ENCODE results near the gene DDX17. TPM values are rescaled to one million over a fixed set of nuclear protein-coding genes. Genes with fewer than 3 reads are reported as not detected.

The DDX17 gene
- total RNA-seq, 2 experiments from 2014 or later = 254 to 256 TPM

GRCh38 chr22:38464992-38465672 lies 41.0 kb downstream of the DDX17 start:
- H3K27ac Mint-ChIP-seq = no peak overlapping the region
- H3K27me3 Mint-ChIP-seq = peaks cover 79% of the 10 kb centered on the region
- DNase-seq = no peak
- no peak overlapping the region for H3K4me3 Mint-ChIP-seq
- H3K36me3 Mint-ChIP-seq = no peaks in the 10 kb centered on the region
- peaks cover 8% of the 10 kb centered on the region for H3K4me1 Mint-ChIP-seq
- no peaks in the 10 kb centered on the region for H3K9me3 Mint-ChIP-seq

- Mint-ChIP-seq H3K27me3 (peaks cover 85% of the 10 kb centered on the region), H3K4me3 (no peak overlapping the region), H3K4me1 (peaks cover 8% of the 10 kb centered on the region), H3K36me3 (no peaks in the 10 kb centered on the region), H3K9me3 (no peaks in the 10 kb centered on the region), H3K27ac (no peak overlapping the region)
- DNase-seq = no peak
These were observed 42.9 kb downstream of the DDX17 start for GRCh38 chr22:38462960-38463784.

GRCh38 chr22:38461414-38462081 lies 44.6 kb downstream of the DDX17 start:
- DNase-seq = peak; percentile 77
- Mint-ChIP-seq H3K4me1 (peaks cover 1% of the 10 kb centered on the region), H3K27ac (no peak overlapping the region), H3K4me3 (no peak overlapping the region), H3K9me3 (no peaks in the 10 kb centered on the region), H3K36me3 (no peaks in the 10 kb centered on the region), H3K27me3 (peaks cover 91% of the 10 kb centered on the region)

GRCh38 chr22:38461057-38461413 lies 45.1 kb downstream of the DDX17 start:
- H3K4me3 Mint-ChIP-seq = no peak overlapping the region
- H3K27ac Mint-ChIP-seq = no peak overlapping the region
- H3K9me3 Mint-ChIP-seq = no peaks in the 10 kb centered on the region
- no peaks in the 10 kb centered on the region for H3K36me3 Mint-ChIP-seq
- H3K4me1 Mint-ChIP-seq = peaks cover 1% of the 10 kb centered on the region
- H3K27me3 Mint-ChIP-seq = peaks cover 91% of the 10 kb centered on the region
- DNase-seq = no peak

- Mint-ChIP-seq H3K4me3 (no peak overlapping the region), H3K27me3 (peaks cover 86% of the 10 kb centered on the region), H3K4me1 (peaks cover 1% of the 10 kb centered on the region), H3K36me3 (no peaks in the 10 kb centered on the region), H3K27ac (no peak overlapping the region), H3K9me3 (no peaks in the 10 kb centered on the region)
- no peak for DNase-seq
These were observed 45.7 kb downstream of the DDX17 start for GRCh38 chr22:38460426-38460840.

GRCh38 chr22:38456841-38457699 lies 49.0 kb downstream of the DDX17 start:
- peak overlapping the region; percentile 51 for H3K4me3 Mint-ChIP-seq

GRCh38 chr22:38456272-38456835 lies 49.8 kb downstream of the DDX17 start:
- no peak overlapping the region for H3K27ac Mint-ChIP-seq

More at GRCh38 chr22:38456841-38457699, 49.0 kb downstream of the DDX17 start:
- peaks cover 76% of the 10 kb centered on the region for H3K27me3 Mint-ChIP-seq
- H3K27ac Mint-ChIP-seq = no peak overlapping the region
- no peaks in the 10 kb centered on the region for H3K36me3 Mint-ChIP-seq
- no peak for DNase-seq
- H3K9me3 Mint-ChIP-seq = no peaks in the 10 kb centered on the region
- peaks cover 5% of the 10 kb centered on the region for H3K4me1 Mint-ChIP-seq

GRCh38 chr22:38455530-38456271 lies 50.4 kb downstream of the DDX17 start:
- peak overlapping the region; percentile 15 for H3K4me3 Mint-ChIP-seq
- no peaks in the 10 kb centered on the region for H3K9me3 Mint-ChIP-seq
- no peak overlapping the region for H3K27ac Mint-ChIP-seq
- no peaks in the 10 kb centered on the region for H3K36me3 Mint-ChIP-seq
- peaks cover 73% of the 10 kb centered on the region for H3K27me3 Mint-ChIP-seq
- DNase-seq = peak; percentile 26
- H3K4me1 Mint-ChIP-seq = peaks cover 4% of the 10 kb centered on the region

More at GRCh38 chr22:38456272-38456835, 49.8 kb downstream of the DDX17 start:
- Mint-ChIP-seq H3K4me3 (peak overlapping the region; percentile 51), H3K9me3 (no peaks in the 10 kb centered on the region), H3K27me3 (peaks cover 74% of the 10 kb centered on the region), H3K36me3 (no peaks in the 10 kb centered on the region), H3K4me1 (peaks cover 4% of the 10 kb centered on the region)
- DNase-seq = no peak

- H3K4me1 Mint-ChIP-seq = peaks cover 4% of the 10 kb centered on the region
- no peak within 1 kb of the TSS for H3K27ac Mint-ChIP-seq
- peaks cover 73% of the 10 kb centered on the region for H3K27me3 Mint-ChIP-seq
- H3K9me3 Mint-ChIP-seq = no peaks in the 10 kb centered on the region
- H3K4me3 Mint-ChIP-seq = peak within 1 kb of the TSS; percentile 68
- no peak for DNase-seq
- no peaks in the 10 kb centered on the region for H3K36me3 Mint-ChIP-seq
These were observed 51.0 kb downstream of the DDX17 start, which contains the start of gene KCNJ4 for GRCh38 chr22:38455076-38455529. TSS of gene KCNJ4 (minus strand) at chr22:38455199. CDS start at chr22:38428132, 27,067 bp downstream.

GRCh38 chr22:38454353-38455075 lies 51.6 kb downstream of the DDX17 start:
- Mint-ChIP-seq H3K4me3 (peak overlapping the region; percentile 68), H3K36me3 (no peaks in the 10 kb centered on the region), H3K4me1 (peaks cover 4% of the 10 kb centered on the region), H3K27me3 (peaks cover 79% of the 10 kb centered on the region), H3K27ac (no peak overlapping the region), H3K9me3 (no peaks in the 10 kb centered on the region)
- DNase-seq = peak; percentile 19

GRCh38 chr22:38453996-38454352 lies 52.1 kb downstream of the DDX17 start:
- Mint-ChIP-seq H3K4me3 (peak overlapping the region; percentile 22), H3K4me1 (peaks cover 4% of the 10 kb centered on the region), H3K36me3 (no peaks in the 10 kb centered on the region), H3K27me3 (peaks cover 73% of the 10 kb centered on the region), H3K27ac (no peak overlapping the region), H3K9me3 (no peaks in the 10 kb centered on the region)
- no peak for DNase-seq

GRCh38 chr22:38453066-38453672 lies 52.9 kb downstream of the DDX17 start:
- H3K4me1 Mint-ChIP-seq = peaks cover 4% of the 10 kb centered on the region
- no peak overlapping the region for H3K27ac Mint-ChIP-seq
- no peaks in the 10 kb centered on the region for H3K36me3 Mint-ChIP-seq
- no peaks in the 10 kb centered on the region for H3K9me3 Mint-ChIP-seq
- DNase-seq = no peak
- H3K27me3 Mint-ChIP-seq = peaks cover 65% of the 10 kb centered on the region
- no peak overlapping the region for H3K4me3 Mint-ChIP-seq

Data from activated naive CD8-positive, alpha-beta T cell treated with anti-CD3 and anti-CD28 coated beads for 36 hours (primary cell).